Esophagus squamous epithelium (tissue), 4 donors: ENCODE measurements around the gene GPHN.

Source experiments
- CTCF ChIP-seq, 6 experiments: fragments of 450-650 bp in 4 of 6; fragments of 200-600 bp in 2 of 6; sonication (generic) in 2 of 6; IDR thresholded peaks; one replicate each; pipeline ENCODE4 v1.5.1; 2016 to 2019; ENCODE audit warnings: antibody characterized with exemption in 6 of 6, mild to moderate bottlenecking in 4 of 6, moderate library complexity in 4 of 6
- POLR2A ChIP-seq, 4 donors: fragments of 450-650 bp; IDR thresholded peaks; one replicate each; pipeline ENCODE4 v1.6.1; 2017; ENCODE audit warnings: antibody characterized with exemption in 4 of 4, mild to moderate bottlenecking in 4 of 4, moderate library complexity in 3 of 4

DNA sequence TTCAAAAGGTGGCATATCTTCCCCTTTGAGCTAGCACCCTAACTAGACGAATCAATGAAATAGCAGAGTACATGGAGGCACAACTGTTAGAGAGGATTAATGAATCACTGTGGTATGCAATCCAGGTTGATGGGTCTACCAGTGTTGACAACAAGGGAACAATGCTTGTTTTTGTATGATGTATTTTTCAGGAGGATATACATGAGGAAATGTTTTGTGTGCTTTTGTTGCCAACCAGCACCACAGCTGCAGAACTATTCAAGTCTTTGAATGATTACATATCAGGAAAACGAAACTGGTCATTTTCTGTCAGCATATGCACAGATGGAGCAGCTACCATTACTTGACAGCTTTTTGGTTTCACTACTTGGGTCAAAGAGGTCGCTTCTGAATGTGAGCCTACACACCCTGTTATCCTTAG is 142.6 kb downstream of the GPHN start:
- TF ChIP-seq CTCF (IDR thresholded peaks at IDR 0.05) = no peak
- no peak for TF ChIP-seq POLR2A (IDR thresholded peaks at IDR 0.05)
